ENCODE results near the gene MBNL2. TPM values are rescaled to one million over a fixed set of nuclear protein-coding genes. Genes with fewer than 3 reads are reported as not detected.
A peak's percentile ranks its signal among the peaks of the same experiment; 100 is the strongest.

The MBNL2 gene
- total RNA-seq, 1 donor: 21.8 TPM

DNA sequence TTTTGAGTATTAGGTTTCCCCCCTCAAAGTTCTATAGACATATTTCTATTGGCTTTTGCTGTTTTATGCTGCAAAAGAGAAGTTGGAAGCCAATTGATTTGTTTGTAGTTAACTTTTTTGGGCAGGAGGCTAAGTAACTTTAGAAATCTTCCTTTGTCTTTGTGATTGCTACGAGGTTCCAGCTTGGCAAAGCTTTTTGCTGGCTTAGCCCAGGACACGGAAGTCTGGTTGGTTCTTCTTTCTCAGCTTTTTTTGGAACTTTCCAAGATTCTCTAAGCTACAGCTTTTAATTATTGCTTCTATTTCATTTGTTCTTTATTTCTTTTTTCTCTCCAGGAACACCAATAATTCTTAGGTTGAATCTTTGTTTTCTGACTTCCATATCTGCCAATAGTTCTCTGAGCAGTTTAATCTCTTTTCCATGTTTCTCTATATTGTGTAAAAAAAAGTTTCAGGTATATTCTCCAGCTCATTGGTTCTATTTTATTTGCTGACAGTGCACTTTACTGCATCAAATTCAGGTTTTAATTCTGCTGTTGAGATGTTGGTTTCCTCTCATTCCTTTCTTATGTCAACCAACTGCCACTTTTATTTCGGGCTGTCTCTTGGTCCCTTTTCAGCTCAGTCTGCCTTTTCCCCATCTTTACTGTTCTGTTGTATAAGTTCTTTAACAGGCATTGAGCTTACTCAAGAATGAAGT, 27.8 kb downstream of the MBNL2 start:
- no peak for DNase-seq (ENCODE audit: low read depth in 2 of 3, low spot score in 2 of 3)

- no peak for DNase-seq (ENCODE audit: low read depth in 2 of 3, low spot score in 2 of 3)
Measured at GRCh38 chr13:97250560-97250959, 28.4 kb downstream of the MBNL2 start.

GRCh38 chr13:97252735-97253134, 30.6 kb downstream of the MBNL2 start:
- DNase-seq (ENCODE audit: low read depth in 2 of 3, low spot score in 2 of 3): no peak

DNA sequence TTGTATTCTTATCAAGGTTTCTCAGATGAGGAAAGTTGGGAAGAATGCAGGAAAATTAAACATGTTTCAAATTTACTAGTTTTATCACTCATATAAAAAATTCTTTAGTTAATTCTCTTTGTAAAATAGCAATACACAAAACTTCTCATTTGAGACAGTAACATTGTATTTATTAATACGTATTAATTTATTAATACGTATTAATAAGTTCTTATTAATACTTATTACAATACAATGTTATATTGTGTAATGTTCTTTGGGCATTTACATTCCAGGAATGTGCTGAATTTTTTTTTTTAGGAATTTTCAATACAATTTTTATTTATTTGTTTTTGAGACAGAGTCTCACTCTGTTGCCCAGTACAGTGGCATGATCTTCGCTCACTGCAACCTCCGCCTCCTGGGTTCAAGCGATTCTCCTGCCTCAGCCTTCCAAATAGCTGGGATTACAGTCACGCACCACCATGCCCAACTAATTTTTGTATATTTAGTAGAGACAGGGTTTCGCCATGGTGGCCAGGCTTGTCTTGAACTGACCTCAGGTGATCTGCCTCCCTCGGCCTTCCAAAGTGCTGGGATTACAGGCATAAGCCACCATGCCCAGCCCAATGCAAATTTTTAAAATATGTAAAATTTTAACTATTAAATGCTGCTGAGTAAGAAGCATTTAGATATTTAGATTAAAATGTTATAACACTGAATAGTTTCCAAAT, 31.6 kb downstream of the MBNL2 start:
- DNase-seq (ENCODE audit: low read depth in 2 of 3, low spot score in 2 of 3): no peak

- DNase-seq (ENCODE audit: low read depth in 2 of 3, low spot score in 2 of 3): no peak
Measured at GRCh38 chr13:97254816-97255215, 32.7 kb downstream of the MBNL2 start.

DNA sequence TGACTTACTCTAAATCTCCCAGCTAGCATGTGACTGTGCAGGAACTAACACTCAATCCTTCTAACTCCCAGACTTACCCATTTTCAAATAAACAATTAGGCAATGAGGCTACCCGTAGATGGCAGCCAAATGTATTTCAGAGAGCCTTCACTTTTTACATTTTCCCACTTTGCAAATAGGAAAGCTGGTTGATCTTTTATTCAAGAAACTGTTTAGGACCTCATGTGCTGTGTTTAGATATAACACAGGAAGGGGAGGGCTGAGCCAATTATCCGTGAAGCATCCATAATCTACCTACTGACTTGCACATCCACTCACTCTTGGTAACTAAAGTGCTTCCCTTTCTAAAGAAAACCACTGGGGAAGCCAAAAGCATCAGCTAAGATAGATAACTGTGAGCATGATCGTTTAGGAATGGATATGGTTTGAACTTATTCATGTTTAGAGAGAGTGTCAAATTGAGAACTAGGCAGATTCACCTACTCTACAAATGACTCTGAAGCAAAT, 33.4 kb downstream of the MBNL2 start:
- peak in 1 of 3 donors; percentile 9 for DNase-seq (ENCODE audit: low read depth in 2 of 3, low spot score in 2 of 3)

DNA sequence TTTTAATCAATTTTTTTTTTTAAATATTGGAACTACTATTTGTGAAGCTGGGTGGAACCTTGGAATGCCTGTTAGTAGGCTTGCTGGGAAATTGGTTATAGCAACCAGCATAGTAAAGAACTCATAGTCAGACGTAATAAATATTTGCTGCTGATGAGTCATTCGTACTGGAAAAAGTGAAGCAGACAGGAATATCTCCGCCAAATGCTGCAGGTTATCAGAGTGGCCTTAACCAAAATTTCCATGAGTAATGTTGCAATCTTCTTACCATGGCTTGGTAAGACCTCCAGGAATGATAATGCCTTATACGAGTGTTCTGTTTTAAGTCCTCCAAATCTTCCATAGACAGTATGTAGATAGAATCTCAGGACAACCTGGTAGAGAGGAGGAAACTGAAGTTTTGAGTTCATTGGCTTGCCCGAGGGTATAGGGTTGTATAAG, 34.2 kb downstream of the MBNL2 start:
- no peak for DNase-seq (ENCODE audit: low read depth in 2 of 3, low spot score in 2 of 3)

DNA sequence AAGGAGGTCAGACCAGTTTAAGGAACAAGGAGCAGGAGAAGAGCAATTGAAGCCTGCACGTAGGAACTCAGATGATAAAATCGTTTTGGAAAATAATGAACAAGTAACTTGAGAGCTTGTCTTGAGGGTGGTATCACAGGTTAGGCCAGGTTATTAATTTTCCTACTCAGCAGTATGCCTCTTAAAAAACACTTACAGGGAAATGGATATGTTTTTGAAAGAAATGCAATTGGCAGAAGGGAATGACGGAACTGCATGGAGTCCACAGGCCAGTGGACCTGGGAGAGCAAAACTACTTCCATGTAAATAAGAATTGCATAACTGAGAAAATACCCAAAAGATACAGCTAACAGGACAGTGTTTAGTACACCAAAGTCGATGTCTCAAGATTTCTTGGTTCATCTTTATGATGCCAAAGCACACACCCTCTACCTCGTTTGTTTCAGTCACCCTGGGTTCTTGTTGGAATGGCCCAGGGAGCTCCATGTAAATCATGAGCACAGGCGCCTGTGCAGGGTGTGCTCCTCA, 35.2 kb downstream of the MBNL2 start:
- DNase-seq (ENCODE audit: low read depth in 2 of 3, low spot score in 2 of 3): no peak

GRCh38 chr13:97257800-97258799, 36.0 kb downstream of the MBNL2 start:
- DNase-seq (ENCODE audit: low read depth in 2 of 3, low spot score in 2 of 3): peak in 2 of 3 donors; percentile 31 to 41

DNA sequence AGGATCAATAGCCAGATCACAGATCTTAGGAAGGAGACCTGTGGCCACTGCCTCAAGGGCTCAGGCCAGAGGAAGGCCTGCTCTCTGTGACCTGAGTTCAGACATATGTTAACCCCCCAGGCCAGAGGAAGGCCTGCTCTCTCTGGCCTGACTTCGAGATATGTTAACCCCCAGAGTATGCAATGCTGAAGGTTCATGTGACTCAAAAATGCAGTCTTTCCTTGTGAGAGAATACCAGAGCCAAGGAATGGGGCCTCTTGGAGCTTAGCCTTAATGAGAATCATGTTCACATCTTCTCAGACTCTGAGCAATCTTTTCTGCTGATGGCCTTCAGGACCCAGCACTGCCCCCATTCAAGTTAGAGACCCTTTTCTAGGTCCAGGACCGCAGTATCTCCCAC, 36.7 kb downstream of the MBNL2 start:
- DNase-seq (ENCODE audit: low read depth in 2 of 3, low spot score in 2 of 3): no peak

DNA sequence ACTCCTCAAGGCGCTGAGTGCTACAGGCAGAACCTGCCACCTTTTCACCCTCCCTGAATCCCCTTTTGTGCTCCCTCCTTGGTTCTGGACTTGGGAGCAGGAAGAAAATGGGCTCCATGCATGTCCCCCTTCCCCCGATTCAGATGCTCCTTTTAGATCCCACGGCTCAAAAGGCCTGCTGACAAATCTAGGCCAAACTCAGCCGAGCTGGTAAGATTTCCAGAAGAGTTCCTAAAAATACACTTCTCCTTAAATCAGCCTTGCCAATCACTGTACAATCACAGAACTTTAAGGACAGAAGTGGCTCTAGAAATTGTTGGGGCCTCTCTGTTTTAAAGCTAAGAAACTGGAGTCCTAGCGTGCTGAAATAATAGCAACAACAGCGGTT, 37.3 kb downstream of the MBNL2 start:
- DNase-seq (ENCODE audit: low read depth in 2 of 3, low spot score in 2 of 3): no peak

DNA sequence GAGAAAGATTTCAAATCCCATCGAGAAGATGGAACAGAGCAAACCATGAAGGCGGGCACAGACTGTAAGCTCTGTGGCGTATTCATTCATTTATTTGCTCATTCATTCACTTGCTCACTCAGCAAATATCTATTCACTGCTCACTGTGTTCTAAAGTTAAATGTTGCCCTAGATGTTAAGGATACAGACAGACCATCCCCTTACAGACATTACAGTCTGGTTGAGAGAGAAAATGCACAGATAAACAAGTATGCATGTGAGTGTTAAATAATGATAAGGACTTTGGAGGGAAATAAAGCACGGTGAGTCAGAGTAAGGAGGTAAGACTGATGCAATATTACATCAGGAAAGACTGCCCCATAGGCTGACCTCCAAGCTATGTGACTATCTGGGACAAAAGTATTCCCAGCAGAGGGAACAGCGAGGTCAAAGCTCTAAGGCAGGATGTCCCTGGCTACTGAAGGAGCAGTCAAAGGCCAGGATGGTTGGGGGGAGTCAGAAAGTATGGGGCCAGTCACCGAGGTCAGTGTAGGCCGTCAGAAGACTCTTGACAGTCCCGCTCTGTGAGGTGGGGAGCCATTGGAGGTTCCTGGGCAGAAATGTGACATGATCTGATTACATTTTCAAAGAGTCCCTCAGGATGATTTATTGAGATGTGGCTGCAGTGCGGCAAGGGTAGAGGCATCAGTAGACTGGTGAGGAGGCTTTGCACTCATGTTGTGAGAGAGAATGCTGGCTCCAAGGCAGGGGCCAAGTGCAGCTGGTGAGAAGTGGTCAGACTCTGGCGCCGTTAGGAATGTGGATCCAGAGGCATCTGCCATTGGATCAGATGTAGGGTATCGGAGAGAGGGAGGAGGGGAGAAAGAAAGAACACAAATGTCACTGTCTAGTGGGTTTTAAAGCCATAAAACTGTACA, 37.9 kb downstream of the MBNL2 start:
- peak in 1 of 3 donors; percentile 2 for DNase-seq (ENCODE audit: low read depth in 2 of 3, low spot score in 2 of 3)

DNA sequence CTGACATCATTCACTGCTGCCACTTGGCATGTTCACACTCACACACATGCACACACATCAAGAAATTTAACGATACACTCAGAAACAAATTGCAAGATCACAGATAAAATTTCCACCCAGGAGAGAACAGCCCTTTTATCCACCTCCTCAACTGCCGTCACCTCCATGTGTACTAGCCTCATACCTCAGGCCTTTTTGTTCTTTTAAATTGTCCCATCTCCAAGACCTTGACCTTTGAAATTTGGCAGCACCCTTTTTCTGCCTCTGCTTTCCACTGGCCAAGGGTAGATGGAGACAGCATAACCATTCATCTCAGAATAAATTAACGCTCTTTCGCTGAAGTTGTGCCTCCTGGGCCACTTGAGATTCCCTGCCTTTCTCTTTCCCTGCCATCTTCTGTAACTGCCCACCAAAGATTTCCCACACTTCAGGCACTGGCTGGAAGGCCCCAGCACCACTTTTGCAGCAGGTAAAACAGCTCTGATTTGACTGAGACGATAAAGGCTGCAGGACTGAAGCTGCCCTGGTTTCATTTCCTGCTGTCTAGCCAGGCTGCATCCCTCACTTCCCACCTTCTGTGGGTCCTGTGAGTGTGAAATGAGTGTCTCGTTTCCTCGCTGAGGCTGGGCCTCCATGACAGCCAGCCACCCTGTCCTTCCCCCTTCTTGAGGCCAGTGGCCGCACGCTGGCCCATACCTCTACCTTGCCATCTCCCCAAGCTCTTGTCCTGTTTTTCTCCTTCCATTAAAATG, 39.3 kb downstream of the MBNL2 start:
- DNase-seq (ENCODE audit: low read depth in 2 of 3, low spot score in 2 of 3): no peak

GRCh38 chr13:97262058-97262457, 39.9 kb downstream of the MBNL2 start:
- no peak for DNase-seq (ENCODE audit: low read depth in 2 of 3, low spot score in 2 of 3)

DNA sequence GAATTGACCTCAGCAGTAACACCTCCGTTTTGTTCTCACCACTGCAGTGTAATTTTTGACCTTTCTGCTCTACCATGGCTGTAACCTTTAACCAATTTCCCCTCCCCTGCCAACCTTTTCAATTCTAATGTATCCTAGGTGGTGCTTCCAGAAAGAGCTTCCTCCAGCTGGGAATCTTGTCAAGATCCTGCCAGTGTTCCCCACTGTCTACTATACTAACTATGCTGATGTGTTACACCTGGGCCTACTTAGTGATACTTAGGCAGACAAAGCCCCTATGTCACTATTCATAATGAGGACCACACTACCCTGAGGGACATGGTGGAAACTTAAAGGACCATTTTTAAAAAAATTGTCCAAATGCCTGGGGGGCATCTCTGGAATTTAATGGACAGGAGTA, 41.0 kb downstream of the MBNL2 start:
- no peak for DNase-seq (ENCODE audit: low read depth in 2 of 3, low spot score in 2 of 3)

DNA sequence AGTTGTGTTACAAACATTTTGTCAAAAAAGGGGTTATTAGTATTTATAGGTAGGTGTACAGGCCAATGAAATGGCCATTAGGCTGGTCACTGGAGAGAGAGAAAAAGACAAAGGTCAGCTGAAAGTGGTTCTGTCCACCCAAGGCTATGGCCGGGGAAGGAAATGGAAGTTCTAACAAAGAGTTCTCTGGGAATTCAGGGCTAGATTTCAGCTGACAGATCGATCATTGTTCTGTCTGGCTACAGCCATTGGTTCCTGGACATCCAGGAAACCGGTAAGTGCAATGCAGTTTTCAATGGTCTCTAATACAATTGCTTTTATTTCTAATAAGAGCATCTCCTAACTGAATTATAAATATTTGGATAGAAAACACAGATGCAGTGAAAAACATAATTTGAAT, 42.5 kb downstream of the MBNL2 start:
- no peak for DNase-seq (ENCODE audit: low read depth in 2 of 3, low spot score in 2 of 3)

- no peak for DNase-seq (ENCODE audit: low read depth in 2 of 3, low spot score in 2 of 3)
Measured at GRCh38 chr13:97266332-97266731, 44.2 kb downstream of the MBNL2 start.

DNA sequence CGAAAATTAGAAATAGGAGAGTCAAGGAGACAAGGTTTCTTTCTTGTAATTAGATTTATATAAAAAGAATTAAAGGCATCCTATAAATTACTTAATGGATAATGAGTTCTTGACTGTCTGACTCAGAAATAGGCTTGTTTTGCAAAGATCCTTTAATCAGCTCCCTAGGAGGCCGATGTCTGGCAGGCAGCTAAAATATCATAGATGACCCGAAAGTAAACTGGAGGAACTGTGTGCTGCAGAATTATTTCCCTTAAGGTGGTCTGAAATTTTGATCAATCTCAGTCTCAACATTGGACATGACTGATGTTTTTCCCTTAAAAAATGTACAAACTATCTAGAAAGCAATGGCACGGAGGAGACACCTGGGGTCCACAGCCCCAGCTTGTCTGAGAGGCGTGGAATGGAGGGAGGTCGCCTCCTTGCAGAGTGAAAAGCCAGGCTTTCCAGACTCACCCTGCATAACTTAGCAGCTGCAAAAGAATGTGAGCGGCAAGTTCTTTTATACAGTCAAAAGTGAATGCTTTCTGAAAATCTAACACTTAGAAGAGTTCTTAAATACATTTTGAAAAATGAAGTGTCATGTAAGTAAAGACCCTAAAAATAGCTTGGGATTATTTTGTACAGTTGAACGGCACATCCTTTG, 44.8 kb downstream of the MBNL2 start:
- DNase-seq (ENCODE audit: low read depth in 2 of 3, low spot score in 2 of 3): no peak
